ENCODE data around the gene AARS2. TPM values are rescaled to one million over a fixed set of nuclear protein-coding genes. Genes with fewer than 3 reads are reported as not detected.

Gene AARS2
- total and polyA plus RNA-seq, 10 of the 15 experiments (the other 5 are each of a cell fraction or from before 2014, with no cell fraction given), result 0.71 to 18.3 (median 12.7) TPM

- TF ChIP-seq REST (IDR thresholded peaks at IDR 0.05; ENCODE audit: low read depth, low read length), result no peak
- TF ChIP-seq ZBED1 (IDR thresholded peaks at IDR 0.05; ENCODE audit: borderline replicate concordance), result peak; percentile 19; the same call in 1 of the 2 replicates
- peak; percentile 62; the same call in 1 of the 2 replicates for TF ChIP-seq POLR2AphosphoS2 (IDR thresholded peaks at IDR 0.05; ENCODE audit: low read depth, low read length)
Observed at GRCh38 chr6:44253307-44254101, 59.6 kb downstream of the AARS2 start (continued).

GRCh38 chr6:44251576-44252524 is 61.3 kb downstream of the AARS2 start:
- SMC1A ChIA-PET (ENCODE audit: uncharacterized antibody, unreplicated experiment), result interaction anchor here (0.7 to 1.5 kb wide), 3 partner anchors 11 to 28 kb away, joined by 3 to 6 read pairs (median 3); no protein-coding TSS in a partner anchor
- Histone ChIP-seq H3K27ac (ENCODE audit: control insufficient read depth, insufficient read depth) (no peak overlapping the region), H3K4me3 (peak overlapping the region; percentile 95; the same call in 1 of the 2 replicates), H3K36me3 (ENCODE audit: control insufficient read depth in 2 of 2, insufficient read depth in 2 of 2, low read length in 1 of 2) (peaks cover 39 to 53% of the 10 kb centered on the region in 2 experiments), H3K4me2 (ENCODE audit: control insufficient read depth, insufficient read depth) (peak overlapping the region; percentile 66), H3K9ac (ENCODE audit: control insufficient read depth, insufficient read depth, low read length) (no peak overlapping the region), H3K79me2 (ENCODE audit: control insufficient read depth, insufficient read depth, low read length) (peaks cover 91% of the 10 kb centered on the region), H3K4me1 (ENCODE audit: control insufficient read depth, insufficient read depth, low read length) (peaks cover 19% of the 10 kb centered on the region), H2AFZ (ENCODE audit: control insufficient read depth, low read depth, low read length) (no peak overlapping the region), H3K9me3 (replicated peaks; ENCODE audit: control insufficient read depth, insufficient read depth, low read length) (no peaks in the 10 kb centered on the region), H4K20me1 (ENCODE audit: control insufficient read depth, insufficient read depth) (peaks cover 15% of the 10 kb centered on the region; the same call in 1 of the 2 replicates), H3K27me3 (replicated peaks in 1 of 2; ENCODE audit: control insufficient read depth in 2 of 2, insufficient read depth in 2 of 2, low read length in 1 of 2) (no peaks in the 10 kb centered on the region)
- RAD21 ChIA-PET (ENCODE audit: unreplicated experiment), result interaction anchor here (1.0 to 1.9 kb wide), 4 partner anchors 14 to 82 kb away, joined by 3 to 6 read pairs (median 3); no protein-coding TSS in a partner anchor
- ATAC-seq (no peak), FAIRE-seq (no peak), DNase-seq (ENCODE audit: low read depth, low spot score) (no peak)
- intact Hi-C loops (cut with micrococcal nuclease; ENCODE audit: unreplicated experiment) (no loop called here), in situ Hi-C loops (cut with MboI) (no loop called here)
- WGBS (ENCODE audit: insufficient coverage, insufficient replicate concordance, low lambda C conversion rate, missing lambda C conversion rate), result 83% methylated on average over 14 of the region's 14 CpGs
- CTCF ChIA-PET, result interaction anchor here (0.6 to 3.0 kb wide), 12 partner anchors 10 to 152 kb away, joined by 3 to 14 read pairs (median 4); no protein-coding TSS in a partner anchor
- POLR2A ChIA-PET, result interaction anchor here (0.7 to 4.8 kb wide), 7 partner anchors 9 to 67 kb away, joined by 3 to 18 read pairs (median 4); no protein-coding TSS in a partner anchor
- BruUV-seq (replicated peaks), result no TSS peak
- peak; percentile 32; the same call in 1 of the 2 replicates for TF ChIP-seq POLR2AphosphoS2 (IDR thresholded peaks at IDR 0.05; ENCODE audit: low read depth, low read length)
- no peak for TF ChIP-seq STAT3 (IDR thresholded peaks at IDR 0.05; ENCODE audit: low read depth, low read length)
- no peak for TF ChIP-seq CEBPB (IDR thresholded peaks at IDR 0.05; ENCODE audit: borderline replicate concordance in 1 of 2, low read depth in 2 of 2, low read length in 2 of 2)
- TF ChIP-seq ZBTB40 (IDR thresholded peaks at IDR 0.05; ENCODE audit: borderline replicate concordance), result no peak
- no peak for TF ChIP-seq SPI1 (IDR thresholded peaks at IDR 0.05; ENCODE audit: borderline replicate concordance, insufficient read depth, low read depth, low read length)
